ENCODE measurements around the gene LYRM9. TPM values are rescaled to one million over a fixed set of nuclear protein-coding genes. Genes with fewer than 3 reads are reported as not detected.
"Not testable (repeated sequence)": the region's sequence is repeated elsewhere in the genome, so short reads cannot be mapped to it uniquely, and the experiment has no call there.

Gene LYRM9
- total and polyA plus RNA-seq, 10 donors = 6.8 to 20.0 (median 15.4) TPM

- no peaks in the 10 kb centered on the region for H3K27me3 ChIP-seq (replicated peaks in 1 of 7)
- no peak for DNase-seq
- no peak overlapping the region for H3K27ac ChIP-seq
- TF ChIP-seq POLR2AphosphoS5 (IDR thresholded peaks at IDR 0.05) (no peak), POLR2A (IDR thresholded peaks at IDR 0.05) (no peak), CTCF (IDR thresholded peaks at IDR 0.05 in 8 of 11, conservative IDR thresholded peaks at IDR 0.05 in 3 of 11) (no peak)
- H3K4me1 ChIP-seq = no peaks in the 10 kb centered on the region
- H3K9me3 ChIP-seq = peaks cover 0 to 6% (median 0%) of the 10 kb centered on the region in 8 donors
- H3K4me3 ChIP-seq = no peak overlapping the region
- 90 to 95% (median 94%) methylated on average over 3 of the region's 3 CpGs for WGBS, 5 donors
- intact Hi-C loops (cut with DNase I; ENCODE audit: low total_unique reads) = no loop called here
- H3K36me3 ChIP-seq = no peaks in the 10 kb centered on the region
Measured at GRCh38 chr17:27834571-27834970, 58.6 kb downstream of the LYRM9 start.

- H3K27me3 ChIP-seq (replicated peaks in 1 of 7) = no peaks in the 10 kb centered on the region
- no peak overlapping the region for H3K4me3 ChIP-seq
- no peak for TF ChIP-seq POLR2AphosphoS5 (IDR thresholded peaks at IDR 0.05)
- no peak for TF ChIP-seq CTCF (IDR thresholded peaks at IDR 0.05 in 8 of 11, conservative IDR thresholded peaks at IDR 0.05 in 3 of 11)
- TF ChIP-seq POLR2A (IDR thresholded peaks at IDR 0.05) = no peak
- peaks cover 0 to 6% (median 0%) of the 10 kb centered on the region in 8 donors for H3K9me3 ChIP-seq
- DNase-seq = no peak
- H3K4me1 ChIP-seq = no peaks in the 10 kb centered on the region
- no peak overlapping the region for H3K27ac ChIP-seq
- H3K36me3 ChIP-seq = no peaks in the 10 kb centered on the region
- intact Hi-C loops (cut with DNase I; ENCODE audit: low total_unique reads) = no loop called here
Measured at GRCh38 chr17:27832831-27833230, 60.3 kb downstream of the LYRM9 start.

GRCh38 chr17:27829888-27830287 lies 63.3 kb downstream of the LYRM9 start:
- H3K27me3 ChIP-seq (replicated peaks in 1 of 7); H3K9me3 ChIP-seq; DNase-seq; H3K27ac ChIP-seq; intact Hi-C loops (cut with DNase I; ENCODE audit: low total_unique reads); H3K36me3 ChIP-seq; H3K4me3 ChIP-seq; H3K4me1 ChIP-seq: not testable (repeated sequence)
- WGBS, 5 donors = 50 to 64% (median 57%) methylated on average over 1 of the region's 1 CpG; no CpG with 5 or more reads in 1 of the 5 donors

GRCh38 chr17:27829143-27829711 lies 63.9 kb downstream of the LYRM9 start:
- no CpG with 5 or more reads among the region's 2 CpGs for WGBS, 5 donors
- intact Hi-C loops (cut with DNase I; ENCODE audit: low total_unique reads) = not testable (repeated sequence)

More at GRCh38 chr17:27829143-27829711, 63.9 kb downstream of the LYRM9 start:
- not testable (repeated sequence) for H3K4me3 ChIP-seq; DNase-seq; H3K9me3 ChIP-seq; H3K27ac ChIP-seq; H3K36me3 ChIP-seq; H3K27me3 ChIP-seq (replicated peaks in 1 of 7); H3K4me1 ChIP-seq

Other genes starting within 250 kb of the LYRM9 start
- gene NOS2, start 92.8 kb downstream of the LYRM9 start, total RNA-seq = under 1 TPM in 6 of 7 donors, not detected in 1; 0.12 to 0.69 (median 0.32) TPM
- under 1 TPM; 0.02 to 0.10 (median 0.07) TPM for gene NOS2, start 92.8 kb downstream of the LYRM9 start, polyA plus RNA-seq
- gene NLK, start 149.3 kb upstream of the LYRM9 start, total RNA-seq = 10 to 100 TPM; 22.5 to 49.4 (median 37.0) TPM
- 10 to 100 TPM; 12.6 to 15.3 (median 13.9) TPM for gene NLK, start 149.3 kb upstream of the LYRM9 start, polyA plus RNA-seq